GM18867 (cell line): ENCODE results near the gene DDX27.

Source experiments
- ATAC-seq: cut with Tn5 transposase; IDR thresholded peaks from one replicate; pipeline ENCODE4 v1.9.1; 2021; ENCODE audit warnings: mild to moderate bottlenecking, moderate library complexity; ENCODE audit not compliant: unreplicated experiment

DDX27 gene

DNA sequence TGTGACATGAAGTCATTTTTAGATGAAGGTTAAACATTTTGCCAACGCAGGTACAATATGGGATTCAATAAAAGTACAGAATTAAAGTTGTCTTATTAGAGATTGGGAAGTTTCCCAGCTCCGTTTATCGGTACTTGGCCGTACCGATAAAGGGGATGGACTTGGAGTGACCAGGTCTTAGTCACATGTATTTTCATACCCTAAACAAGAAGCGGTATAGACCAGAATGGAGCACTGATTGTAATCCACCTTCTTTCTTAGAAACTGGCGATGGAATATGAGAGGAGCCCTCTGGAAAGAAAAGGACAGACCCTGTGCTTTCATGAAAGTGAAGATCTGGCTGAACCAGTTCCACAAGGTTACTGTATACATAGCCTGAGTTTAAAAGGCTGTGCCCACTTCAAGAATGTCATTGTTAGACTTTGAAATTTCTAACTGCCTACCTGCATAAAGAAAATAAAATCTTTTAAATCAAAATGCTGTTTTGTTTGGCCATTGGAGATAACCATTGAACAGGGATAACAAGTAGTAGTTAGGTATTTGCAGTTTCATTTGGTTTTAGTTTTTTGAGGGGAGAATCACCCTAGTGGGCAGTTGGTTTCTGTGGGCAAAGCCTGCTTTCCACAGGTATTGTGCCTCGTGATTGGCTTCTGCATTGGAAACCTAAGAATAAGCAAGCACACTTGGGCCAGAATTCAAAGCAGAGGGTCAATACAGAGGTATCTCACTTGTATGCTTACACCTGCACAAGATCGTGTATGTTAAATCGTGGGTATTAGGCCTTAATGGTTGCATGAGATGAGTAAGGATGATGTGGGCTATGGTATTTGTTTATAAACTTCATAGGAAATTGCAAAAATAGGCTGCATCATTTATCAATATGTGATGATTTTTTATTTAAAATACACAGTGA, 69.8 kb downstream of the DDX27 start:
- ATAC-seq: no peak

DNA sequence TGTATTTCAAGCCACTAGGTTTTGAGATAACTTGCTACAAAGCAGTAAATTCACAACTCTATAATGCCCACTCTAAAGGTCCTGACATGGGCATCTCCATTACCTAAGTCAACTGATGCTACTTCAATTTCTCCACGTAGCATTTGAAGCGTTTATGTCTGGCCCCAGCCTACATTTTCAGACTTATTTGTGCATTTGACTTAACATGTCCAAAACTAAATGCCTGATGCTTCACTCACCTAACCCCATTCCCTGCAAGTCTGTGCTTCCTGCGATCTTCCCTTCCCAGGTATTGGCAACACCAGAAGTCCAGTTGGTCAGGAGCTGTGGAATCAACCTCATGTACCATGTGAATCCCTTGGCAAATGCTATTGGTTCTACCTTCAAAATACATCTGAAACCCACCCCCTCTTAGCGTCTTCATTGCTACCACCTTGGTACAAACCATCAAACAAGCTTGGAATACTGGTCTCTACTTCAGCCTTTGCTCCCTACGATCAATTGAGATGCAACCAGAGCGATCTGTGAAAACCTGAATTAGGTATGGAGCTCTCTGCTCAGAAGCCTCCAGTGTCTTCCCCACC, 71.5 kb downstream of the DDX27 start:
- no peak for ATAC-seq

DNA sequence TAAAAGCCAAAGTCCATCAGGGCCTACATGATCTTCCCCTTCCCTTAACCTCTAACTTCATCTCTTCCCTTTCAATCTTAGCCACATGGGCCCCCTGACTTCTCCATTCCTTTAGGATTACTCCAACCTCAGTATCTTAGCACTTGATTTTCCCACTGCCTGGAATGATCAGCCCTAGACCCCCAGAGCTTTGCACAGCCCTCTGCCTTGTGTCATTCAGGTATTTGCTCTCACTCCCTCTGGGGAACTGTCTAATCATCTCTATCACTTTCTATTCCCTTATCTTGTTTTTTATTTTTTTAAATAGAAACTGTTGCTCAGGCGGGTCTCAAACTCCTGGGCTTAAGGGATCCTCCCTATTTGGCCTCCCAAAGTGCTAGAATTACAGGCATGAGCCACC, 72.0 kb downstream of the DDX27 start:
- ATAC-seq: no peak

DNA sequence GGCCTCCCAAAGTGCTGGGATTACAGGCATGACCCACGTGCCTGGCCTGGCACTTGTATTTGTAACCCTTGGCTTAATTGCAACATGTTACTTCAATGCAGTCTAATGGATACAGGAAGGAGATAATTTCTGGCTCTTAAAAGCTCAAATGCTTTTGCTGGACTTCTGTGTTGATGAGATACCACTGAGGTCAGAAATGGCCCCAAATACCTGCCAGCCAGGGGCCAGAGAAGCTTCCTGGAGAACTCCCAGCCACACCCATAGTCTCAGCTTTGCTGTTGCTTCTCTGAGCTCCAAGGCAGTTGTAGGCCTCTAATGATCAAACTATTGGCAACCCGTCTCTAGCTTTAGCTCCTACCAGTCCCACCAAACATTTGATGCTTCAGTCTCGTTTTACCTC, 72.8 kb downstream of the DDX27 start:
- no peak for ATAC-seq

DNA sequence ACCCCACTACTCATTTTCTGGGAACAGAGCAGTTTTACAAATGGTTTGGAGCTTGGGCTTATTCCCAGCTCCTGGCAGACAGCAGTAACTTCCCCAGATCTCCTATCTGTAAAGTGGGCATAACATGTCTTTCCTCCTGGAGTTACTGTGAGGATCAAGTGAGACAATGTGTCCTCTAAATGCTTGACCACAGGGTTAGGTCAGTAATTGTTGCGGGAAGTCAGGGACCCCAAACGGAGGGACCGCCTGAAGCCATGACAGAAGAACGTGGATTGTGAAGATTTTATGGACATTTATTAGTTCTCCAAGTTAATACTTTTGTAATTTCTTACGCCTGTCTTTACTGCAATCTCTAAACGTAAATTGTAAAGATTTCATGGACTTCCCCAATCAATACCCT, 73.9 kb downstream of the DDX27 start:
- no peak for ATAC-seq
